Kasumi-1 (cell line): ENCODE data around the gene ACSM3.
"Not testable (repeated sequence)": the region's sequence is repeated elsewhere in the genome, so short reads cannot be mapped to it uniquely, and the experiment has no call there.

Experiments
- DNase-seq, 2 experiments: peaks; one replicate each; lab custom pipeline; 2025; lab: John Stamatoyannopoulos, UW

The ACSM3 gene

GRCh38 chr16:20760346-20760745 is 3.5 kb upstream of the ACSM3 start:
- no peak for DNase-seq

- DNase-seq: no peak
These were observed 2.6 kb upstream of the ACSM3 start for GRCh38 chr16:20761175-20761574.

GRCh38 chr16:20762404-20763123 is 1.2 kb upstream of the ACSM3 start:
- DNase-seq: no peak

- not testable (repeated sequence) for DNase-seq
These were observed 634 bp downstream of the ACSM3 start for GRCh38 chr16:20764448-20764847.

- DNase-seq: no peak
These were observed 1.9 kb downstream of the ACSM3 start for GRCh38 chr16:20765732-20766131.

GRCh38 chr16:20766294-20766693 is 2.5 kb downstream of the ACSM3 start:
- no peak for DNase-seq

GRCh38 chr16:20767577-20767976 is 3.8 kb downstream of the ACSM3 start:
- no peak for DNase-seq

- no peak for DNase-seq
These were observed 4.3 kb downstream of the ACSM3 start for GRCh38 chr16:20768121-20768520.

GRCh38 chr16:20768818-20769217 is 5.0 kb downstream of the ACSM3 start:
- DNase-seq: no peak

GRCh38 chr16:20773679-20774078 is 9.9 kb downstream of the ACSM3 start:
- DNase-seq: no peak

- DNase-seq: peak; percentile 45 to 66
These were observed 11.0 kb downstream of the ACSM3 start for GRCh38 chr16:20774703-20775362.

GRCh38 chr16:20781697-20782096 is 17.9 kb downstream of the ACSM3 start:
- peak; percentile 4 to 45 for DNase-seq

- no peak for DNase-seq
These were observed 18.7 kb downstream of the ACSM3 start for GRCh38 chr16:20782470-20782869.

GRCh38 chr16:20784204-20784603 is 20.4 kb downstream of the ACSM3 start:
- no peak for DNase-seq

- no peak for DNase-seq
These were observed 25.3 kb downstream of the ACSM3 start for GRCh38 chr16:20789130-20789529.

- DNase-seq: no peak
These were observed 28.3 kb downstream of the ACSM3 start for GRCh38 chr16:20791923-20792612.

GRCh38 chr16:20798364-20798763 is 34.5 kb downstream of the ACSM3 start:
- no peak for DNase-seq

- peak; percentile 61 to 62 for DNase-seq
These were observed 35.8 kb downstream of the ACSM3 start for GRCh38 chr16:20799599-20799998.

- no peak for DNase-seq
These were observed 37.5 kb downstream of the ACSM3 start for GRCh38 chr16:20801278-20801677.

- DNase-seq: no peak
These were observed 39.4 kb downstream of the ACSM3 start for GRCh38 chr16:20803192-20803560.

GRCh38 chr16:20803561-20804214 is 39.9 kb downstream of the ACSM3 start:
- no peak for DNase-seq

- DNase-seq: not testable (repeated sequence)
These were observed 41.9 kb downstream of the ACSM3 start for GRCh38 chr16:20805684-20806167.
